NCI-H1694 (cell line): ENCODE results near the gene ENPP3.
"Not testable (repeated sequence)": the region's sequence is repeated elsewhere in the genome, so short reads cannot be mapped to it uniquely, and the experiment has no call there.

ENCODE experiments used
- DNase-seq: peaks from one replicate; lab custom pipeline; 2025; lab: John Stamatoyannopoulos, UW

Gene ENPP3

GRCh38 chr6:131736003-131736596 is 99.0 kb downstream of the ENPP3 start:
- DNase-seq = no peak

GRCh38 chr6:131736811-131737210 is 99.7 kb downstream of the ENPP3 start:
- DNase-seq = no peak

GRCh38 chr6:131739136-131739535 is 102.0 kb downstream of the ENPP3 start:
- no peak for DNase-seq

- no peak for DNase-seq
Observed at GRCh38 chr6:131740161-131740560, 103.1 kb downstream of the ENPP3 start.

- DNase-seq = no peak
Observed at GRCh38 chr6:131741688-131742393, 104.7 kb downstream of the ENPP3 start.

GRCh38 chr6:131744432-131745287 is 107.6 kb downstream of the ENPP3 start:
- DNase-seq = no peak

GRCh38 chr6:131745476-131745875 is 108.4 kb downstream of the ENPP3 start:
- no peak for DNase-seq

- no peak for DNase-seq
Observed at GRCh38 chr6:131747821-131748353, 110.8 kb downstream of the ENPP3 start.

GRCh38 chr6:131749023-131749422 is 111.9 kb downstream of the ENPP3 start:
- no peak for DNase-seq

GRCh38 chr6:131751012-131751715 is 114.1 kb downstream of the ENPP3 start:
- not testable (repeated sequence) for DNase-seq

GRCh38 chr6:131754088-131754487 is 117.0 kb downstream of the ENPP3 start:
- no peak for DNase-seq

GRCh38 chr6:131754715-131755567 is 117.8 kb downstream of the ENPP3 start:
- DNase-seq = no peak

GRCh38 chr6:131755597-131755996 is 118.5 kb downstream of the ENPP3 start:
- DNase-seq = no peak

GRCh38 chr6:131756039-131756438 is 118.9 kb downstream of the ENPP3 start:
- no peak for DNase-seq

GRCh38 chr6:131758920-131759319 is 121.8 kb downstream of the ENPP3 start:
- no peak for DNase-seq

GRCh38 chr6:131761060-131761761 is 124.1 kb downstream of the ENPP3 start:
- DNase-seq = no peak

- DNase-seq = no peak
Observed at GRCh38 chr6:131761762-131762067, 124.6 kb downstream of the ENPP3 start.

GRCh38 chr6:131762984-131763383 is 125.9 kb downstream of the ENPP3 start:
- DNase-seq = no peak

- no peak for DNase-seq
Observed at GRCh38 chr6:131763749-131764148, 126.6 kb downstream of the ENPP3 start.

GRCh38 chr6:131764350-131764749 is 127.2 kb downstream of the ENPP3 start:
- DNase-seq = no peak
